Measurements from ENCODE around the gene APC2. TPM values are rescaled to one million over a fixed set of nuclear protein-coding genes. Genes with fewer than 3 reads are reported as not detected.

The APC2 gene
- total RNA-seq, 1 donor from 2014 or later = under 0.01 TPM

DNA sequence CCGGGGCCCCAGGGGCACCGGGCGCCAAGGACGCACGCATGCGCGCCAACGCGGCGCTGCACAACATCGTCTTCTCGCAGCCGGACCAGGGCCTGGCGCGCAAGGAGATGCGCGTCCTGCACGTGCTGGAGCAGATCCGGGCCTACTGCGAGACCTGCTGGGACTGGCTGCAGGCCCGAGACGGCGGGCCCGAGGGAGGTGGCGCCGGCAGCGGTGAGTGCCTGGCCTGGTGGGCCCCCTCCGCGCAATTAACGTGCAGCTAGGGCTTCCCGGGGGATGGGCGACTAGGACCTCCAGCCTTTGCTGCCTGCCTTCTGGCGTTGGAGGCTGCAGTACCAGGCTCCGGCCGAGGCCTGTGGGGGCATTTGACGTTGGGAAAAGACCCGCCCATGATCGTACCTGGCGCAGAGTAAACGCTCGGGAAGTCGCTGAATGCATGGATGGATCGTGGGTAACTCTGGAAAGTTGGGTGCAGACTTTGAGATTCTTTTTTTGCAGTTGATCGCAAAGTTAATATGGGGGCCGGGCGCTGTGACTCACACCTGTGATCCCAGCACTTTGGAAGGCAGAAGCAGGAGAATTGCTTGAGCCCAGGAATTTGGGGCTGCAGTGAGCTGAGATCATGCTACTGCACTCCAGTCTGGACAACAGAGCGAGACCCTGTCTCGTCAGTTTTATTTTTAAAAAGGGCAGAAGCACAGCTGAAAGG lies 7.3 kb downstream of the APC2 start:
- Histone ChIP-seq H3K36me3 (ENCODE audit: control insufficient read depth, insufficient read depth, low read length) (peaks cover 4% of the 10 kb centered on the region), H3K4me3 (ENCODE audit: low read depth, low read length) (no peak overlapping the region), H3K27me3 (ENCODE audit: control insufficient read depth, insufficient read depth, low read length) (peaks cover 13% of the 10 kb centered on the region)
- FAIRE-seq = no peak
- TF ChIP-seq, protein P1, sequence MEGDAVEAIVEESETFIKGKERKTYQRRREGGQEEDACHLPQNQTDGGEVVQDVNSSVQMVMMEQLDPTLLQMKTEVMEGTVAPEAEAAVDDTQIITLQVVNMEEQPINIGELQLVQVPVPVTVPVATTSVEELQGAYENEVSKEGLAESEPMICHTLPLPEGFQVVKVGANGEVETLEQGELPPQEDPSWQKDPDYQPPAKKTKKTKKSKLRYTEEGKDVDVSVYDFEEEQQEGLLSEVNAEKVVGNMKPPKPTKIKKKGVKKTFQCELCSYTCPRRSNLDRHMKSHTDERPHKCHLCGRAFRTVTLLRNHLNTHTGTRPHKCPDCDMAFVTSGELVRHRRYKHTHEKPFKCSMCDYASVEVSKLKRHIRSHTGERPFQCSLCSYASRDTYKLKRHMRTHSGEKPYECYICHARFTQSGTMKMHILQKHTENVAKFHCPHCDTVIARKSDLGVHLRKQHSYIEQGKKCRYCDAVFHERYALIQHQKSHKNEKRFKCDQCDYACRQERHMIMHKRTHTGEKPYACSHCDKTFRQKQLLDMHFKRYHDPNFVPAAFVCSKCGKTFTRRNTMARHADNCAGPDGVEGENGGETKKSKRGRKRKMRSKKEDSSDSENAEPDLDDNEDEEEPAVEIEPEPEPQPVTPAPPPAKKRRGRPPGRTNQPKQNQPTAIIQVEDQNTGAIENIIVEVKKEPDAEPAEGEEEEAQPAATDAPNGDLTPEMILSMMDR (IDR thresholded peaks at IDR 0.05; ENCODE audit: insufficient read depth, low read length, severe bottlenecking) = peak; percentile 18
- no peak for DNase-seq (ENCODE audit: low read depth)

DNA sequence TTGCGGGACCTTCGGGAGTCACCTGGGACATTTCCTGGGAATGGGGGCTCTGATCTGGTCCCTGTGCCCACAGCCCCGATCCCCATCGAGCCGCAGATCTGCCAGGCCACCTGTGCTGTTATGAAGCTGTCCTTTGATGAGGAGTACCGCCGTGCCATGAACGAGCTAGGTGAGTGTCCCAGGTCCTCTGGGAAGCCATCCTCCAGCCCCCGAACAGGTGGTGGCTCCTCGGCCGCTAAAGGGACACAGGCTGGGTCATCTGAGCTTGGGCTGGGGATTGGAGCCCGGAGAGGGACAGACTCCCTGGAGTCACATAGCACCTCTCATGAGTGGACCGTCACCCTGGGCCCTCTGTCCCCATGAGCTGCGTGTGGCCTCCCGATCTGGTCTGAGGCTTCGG lies 8.0 kb downstream of the APC2 start:
- DNase-seq (ENCODE audit: low read depth) (no peak), FAIRE-seq (no peak)
- Histone ChIP-seq H3K4me3 (ENCODE audit: low read depth, low read length) (no peak overlapping the region), H3K36me3 (ENCODE audit: control insufficient read depth, insufficient read depth, low read length) (peaks cover 4% of the 10 kb centered on the region), H3K27me3 (ENCODE audit: control insufficient read depth, insufficient read depth, low read length) (peaks cover 7% of the 10 kb centered on the region)
- TF ChIP-seq, protein P1 (IDR thresholded peaks at IDR 0.05; ENCODE audit: insufficient read depth, low read length, severe bottlenecking) = no peak

DNA sequence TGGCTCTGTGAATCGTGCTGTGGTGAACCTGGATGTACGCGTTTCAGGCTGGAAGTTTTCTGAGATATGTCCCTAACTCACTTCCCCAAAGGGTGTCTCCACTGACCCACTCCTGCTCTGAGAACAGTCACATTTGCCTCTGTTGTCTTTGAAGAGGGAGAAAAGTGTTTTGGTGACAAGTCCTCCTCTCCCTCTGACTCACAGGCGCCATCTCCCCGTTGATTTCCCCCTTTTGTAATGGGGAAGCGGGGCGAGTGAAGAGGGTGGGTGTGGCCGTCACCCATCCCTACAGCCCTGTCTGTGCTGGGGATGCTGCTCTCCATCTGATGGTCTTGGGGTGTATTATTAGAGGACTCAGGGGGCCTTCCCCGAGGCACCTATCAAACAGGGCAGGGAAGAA lies 9.6 kb downstream of the APC2 start:
- DNase-seq (ENCODE audit: low read depth) (no peak), FAIRE-seq (no peak)
- Histone ChIP-seq H3K36me3 (ENCODE audit: control insufficient read depth, insufficient read depth, low read length) (peaks cover 4% of the 10 kb centered on the region), H3K27me3 (ENCODE audit: control insufficient read depth, insufficient read depth, low read length) (peaks cover 1% of the 10 kb centered on the region), H3K4me3 (ENCODE audit: low read depth, low read length) (no peak overlapping the region)
- TF ChIP-seq, protein P1 (IDR thresholded peaks at IDR 0.05; ENCODE audit: insufficient read depth, low read length, severe bottlenecking) = no peak

DNA sequence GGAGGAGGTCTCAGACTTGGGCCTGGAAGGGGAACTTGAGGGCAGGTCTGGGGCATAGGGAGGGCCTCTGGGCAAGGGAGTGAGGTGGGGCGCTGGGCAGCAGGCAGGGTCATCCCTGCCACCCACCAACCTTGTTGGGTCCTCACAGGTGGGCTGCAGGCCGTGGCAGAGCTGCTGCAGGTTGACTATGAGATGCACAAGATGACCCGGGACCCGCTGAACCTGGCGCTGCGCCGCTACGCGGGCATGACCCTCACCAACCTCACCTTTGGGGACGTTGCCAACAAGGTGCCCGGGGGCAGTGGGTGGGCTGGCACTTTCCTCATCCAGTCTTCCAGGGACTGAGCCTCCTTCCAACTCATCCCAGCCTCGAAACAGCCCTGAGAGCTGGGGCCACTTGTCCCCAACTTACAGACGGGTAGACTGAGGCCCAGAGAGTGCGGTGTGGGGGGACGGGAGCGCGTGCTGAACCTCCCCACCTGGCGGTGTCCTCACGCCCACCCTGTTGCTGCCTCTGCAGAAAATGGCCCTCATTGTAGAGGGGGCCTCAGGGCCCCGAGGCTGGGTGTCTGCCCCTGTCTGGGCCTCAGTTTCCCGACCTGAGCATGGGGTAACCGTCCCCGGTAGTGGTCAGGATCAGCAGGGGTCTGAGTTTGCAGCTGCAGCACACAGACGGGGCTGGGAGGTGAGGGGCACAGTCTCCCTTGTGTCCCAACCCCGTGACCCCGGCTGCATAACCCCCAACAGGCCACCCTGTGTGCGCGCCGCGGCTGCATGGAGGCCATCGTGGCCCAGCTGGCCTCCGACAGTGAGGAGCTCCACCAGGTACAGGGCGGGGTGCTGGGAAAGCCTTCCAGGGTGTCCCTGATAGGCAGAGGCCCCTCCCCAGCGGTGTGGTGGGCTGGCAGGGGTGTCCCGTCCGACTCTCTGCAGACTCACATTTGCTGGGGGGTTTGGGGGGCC lies 10.4 kb downstream of the APC2 start:
- no peak overlapping the region for H3K4me3 ChIP-seq (ENCODE audit: low read depth, low read length)
- DNase-seq (ENCODE audit: low read depth) = no peak

DNA sequence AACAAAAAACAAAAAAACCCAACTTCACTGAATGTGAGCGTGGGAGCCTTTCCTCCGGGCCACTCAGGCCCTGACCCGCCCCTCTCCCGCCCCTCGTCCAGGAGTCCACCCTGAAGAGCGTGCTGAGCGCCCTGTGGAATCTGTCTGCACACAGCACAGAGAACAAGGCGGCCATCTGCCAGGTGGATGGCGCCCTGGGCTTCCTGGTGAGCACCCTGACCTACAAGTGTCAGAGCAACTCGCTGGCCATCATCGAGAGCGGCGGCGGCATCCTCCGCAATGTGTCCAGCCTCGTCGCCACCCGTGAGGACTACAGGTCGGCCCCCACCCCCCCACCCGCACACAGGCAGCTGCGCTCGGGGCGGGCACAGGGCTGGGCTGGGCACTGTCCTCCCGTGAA lies 11.9 kb downstream of the APC2 start:
- TF ChIP-seq, protein P1 (IDR thresholded peaks at IDR 0.05; ENCODE audit: insufficient read depth, low read length, severe bottlenecking) = no peak
- Histone ChIP-seq H3K4me3 (ENCODE audit: low read depth, low read length) (no peak overlapping the region), H3K36me3 (ENCODE audit: control insufficient read depth, insufficient read depth, low read length) (peaks cover 4% of the 10 kb centered on the region), H3K27me3 (ENCODE audit: control insufficient read depth, insufficient read depth, low read length) (peaks cover 7% of the 10 kb centered on the region)
- no peak for FAIRE-seq
- DNase-seq (ENCODE audit: low read depth) = no peak

More for the DNA sequence above, 10.4 kb downstream of the APC2 start:
- Histone ChIP-seq H3K36me3 (ENCODE audit: control insufficient read depth, insufficient read depth, low read length) (peaks cover 4% of the 10 kb centered on the region), H3K27me3 (ENCODE audit: control insufficient read depth, insufficient read depth, low read length) (peaks cover 1% of the 10 kb centered on the region)
- TF ChIP-seq, protein P1 (IDR thresholded peaks at IDR 0.05; ENCODE audit: insufficient read depth, low read length, severe bottlenecking) = no peak
- FAIRE-seq = no peak

Measured in bronchial epithelial cell (primary cell).